Stimulated activated CD8-positive, alpha-beta memory T cell treated with anti-CD3 and anti-CD28 coated beads, Interleukin-15, amount 100 ng/mL, for 1 hour (primary cell): ENCODE results near the gene ARHGAP31.
"Not testable (repeated sequence)": the region's sequence is repeated elsewhere in the genome, so short reads cannot be mapped to it uniquely, and the experiment has no call there.

Experiments used
- DNase-seq: peaks from one replicate; pipeline ENCODE4 v3.0.0-alpha.2; 2020; ENCODE audit warnings: low read depth

ARHGAP31 gene, protein sequence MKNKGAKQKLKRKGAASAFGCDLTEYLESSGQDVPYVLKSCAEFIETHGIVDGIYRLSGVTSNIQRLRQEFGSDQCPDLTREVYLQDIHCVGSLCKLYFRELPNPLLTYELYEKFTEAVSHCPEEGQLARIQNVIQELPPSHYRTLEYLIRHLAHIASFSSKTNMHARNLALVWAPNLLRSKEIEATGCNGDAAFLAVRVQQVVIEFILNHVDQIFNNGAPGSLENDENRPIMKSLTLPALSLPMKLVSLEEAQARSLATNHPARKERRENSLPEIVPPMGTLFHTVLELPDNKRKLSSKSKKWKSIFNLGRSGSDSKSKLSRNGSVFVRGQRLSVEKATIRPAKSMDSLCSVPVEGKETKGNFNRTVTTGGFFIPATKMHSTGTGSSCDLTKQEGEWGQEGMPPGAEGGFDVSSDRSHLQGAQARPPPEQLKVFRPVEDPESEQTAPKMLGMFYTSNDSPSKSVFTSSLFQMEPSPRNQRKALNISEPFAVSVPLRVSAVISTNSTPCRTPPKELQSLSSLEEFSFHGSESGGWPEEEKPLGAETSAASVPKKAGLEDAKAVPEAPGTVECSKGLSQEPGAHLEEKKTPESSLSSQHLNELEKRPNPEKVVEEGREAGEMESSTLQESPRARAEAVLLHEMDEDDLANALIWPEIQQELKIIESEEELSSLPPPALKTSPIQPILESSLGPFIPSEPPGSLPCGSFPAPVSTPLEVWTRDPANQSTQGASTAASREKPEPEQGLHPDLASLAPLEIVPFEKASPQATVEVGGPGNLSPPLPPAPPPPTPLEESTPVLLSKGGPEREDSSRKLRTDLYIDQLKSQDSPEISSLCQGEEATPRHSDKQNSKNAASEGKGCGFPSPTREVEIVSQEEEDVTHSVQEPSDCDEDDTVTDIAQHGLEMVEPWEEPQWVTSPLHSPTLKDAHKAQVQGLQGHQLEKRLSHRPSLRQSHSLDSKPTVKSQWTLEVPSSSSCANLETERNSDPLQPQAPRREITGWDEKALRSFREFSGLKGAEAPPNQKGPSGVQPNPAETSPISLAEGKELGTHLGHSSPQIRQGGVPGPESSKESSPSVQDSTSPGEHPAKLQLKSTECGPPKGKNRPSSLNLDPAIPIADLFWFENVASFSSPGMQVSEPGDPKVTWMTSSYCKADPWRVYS (N-terminal part only)

DNA sequence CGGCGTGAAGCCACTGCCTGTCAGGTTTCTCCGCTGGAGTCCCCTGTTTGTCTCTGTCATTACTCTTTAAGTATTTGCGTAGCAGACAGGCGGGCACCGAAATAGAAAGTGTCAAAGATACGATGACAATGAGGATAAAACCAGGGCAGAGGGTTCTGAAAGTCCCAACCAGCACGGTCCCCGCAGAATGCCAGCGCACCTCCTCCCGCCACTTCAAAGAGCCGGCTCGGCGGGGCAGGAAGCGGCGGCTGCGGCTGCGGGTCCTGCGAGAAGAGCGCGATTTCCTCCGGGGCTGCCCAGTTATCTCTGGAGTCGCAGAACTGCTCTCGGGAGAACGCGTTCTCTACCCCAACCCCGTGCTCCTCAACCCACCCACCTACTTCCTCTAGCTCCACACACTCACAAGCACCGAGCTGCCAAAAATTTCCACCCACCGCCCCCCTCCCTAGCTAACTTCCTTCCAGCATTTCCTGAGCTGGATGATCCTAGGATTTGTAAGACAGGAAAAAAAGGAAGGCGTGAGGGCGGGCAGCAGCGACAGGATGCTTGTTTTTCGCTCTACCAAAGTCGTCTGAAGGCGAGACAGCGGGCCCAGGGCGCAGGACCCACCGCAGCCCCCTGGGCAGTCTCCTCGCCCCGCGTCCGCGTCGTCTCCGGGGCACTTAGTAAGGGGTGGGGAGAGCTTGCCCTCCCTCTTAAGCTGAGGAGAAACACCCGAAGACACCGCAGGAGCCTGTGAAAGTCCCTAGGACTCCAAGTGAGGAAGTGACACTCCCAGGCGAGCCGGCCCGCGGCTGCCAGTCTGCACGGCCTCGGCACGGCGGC, at the start of gene ARHGAP31:
ARHGAP31 (plus strand) TSS at position 513 of the 825 bp plus-strand sequence. CDS start 522 bp downstream, outside the sequence.
- DNase-seq: peak; percentile 49

DNA sequence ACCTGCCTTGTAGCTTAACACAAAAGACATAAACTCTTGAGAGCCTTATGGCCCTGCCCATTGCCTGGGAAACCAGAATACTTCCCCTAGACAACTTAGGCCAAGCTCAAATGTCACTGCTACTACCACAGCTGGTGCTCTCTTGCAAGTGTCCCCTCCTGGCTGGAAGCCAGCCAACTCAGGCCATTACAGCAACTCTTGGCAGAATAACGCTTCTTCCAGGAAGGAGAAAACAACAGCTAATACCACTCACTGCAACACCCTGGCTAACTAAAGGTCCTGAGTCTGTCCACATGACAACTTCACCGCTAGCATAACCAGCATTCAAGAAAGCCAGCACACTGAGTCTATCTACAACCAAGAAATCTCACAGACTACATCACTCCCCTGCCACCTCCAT, 48.4 kb upstream of the ARHGAP31 start:
- DNase-seq: no peak

DNA sequence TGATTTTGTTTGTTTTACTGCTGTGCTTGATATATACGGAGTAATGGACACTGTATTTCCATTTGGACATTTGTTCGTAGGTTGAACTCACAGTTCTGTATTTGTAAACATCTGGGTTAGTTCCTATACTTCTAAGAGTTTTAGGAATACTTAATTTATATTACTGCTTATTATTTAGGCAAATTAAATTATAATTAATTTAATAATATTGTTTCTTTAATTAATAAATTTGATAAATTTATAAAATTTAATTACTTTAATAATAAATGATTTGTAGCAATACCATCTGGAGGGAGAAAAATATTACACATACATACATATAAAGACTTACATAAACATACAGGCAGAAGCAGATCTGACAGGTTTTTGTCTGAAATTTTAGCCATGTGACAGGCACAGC, 39.0 kb upstream of the ARHGAP31 start:
- no peak for DNase-seq

DNA sequence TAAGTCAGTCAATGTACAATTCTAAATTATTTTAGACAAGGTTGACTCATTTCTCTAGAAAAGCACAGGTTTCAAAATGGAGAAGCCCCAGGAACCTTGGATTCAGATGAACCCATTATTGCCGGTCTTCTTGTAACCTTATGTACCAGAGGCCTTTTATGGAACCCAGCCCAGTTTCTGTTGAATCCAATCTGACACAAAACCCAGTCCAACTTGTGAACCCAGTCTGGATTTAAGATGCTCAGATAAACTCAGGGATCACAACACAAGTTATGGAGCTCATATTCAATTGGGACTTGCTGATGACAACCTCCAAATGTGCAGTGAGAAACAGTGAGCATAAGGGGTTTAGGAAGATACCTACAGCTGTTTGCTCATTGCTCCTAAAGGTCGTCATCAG, 37.1 kb upstream of the ARHGAP31 start:
- no peak for DNase-seq

DNA sequence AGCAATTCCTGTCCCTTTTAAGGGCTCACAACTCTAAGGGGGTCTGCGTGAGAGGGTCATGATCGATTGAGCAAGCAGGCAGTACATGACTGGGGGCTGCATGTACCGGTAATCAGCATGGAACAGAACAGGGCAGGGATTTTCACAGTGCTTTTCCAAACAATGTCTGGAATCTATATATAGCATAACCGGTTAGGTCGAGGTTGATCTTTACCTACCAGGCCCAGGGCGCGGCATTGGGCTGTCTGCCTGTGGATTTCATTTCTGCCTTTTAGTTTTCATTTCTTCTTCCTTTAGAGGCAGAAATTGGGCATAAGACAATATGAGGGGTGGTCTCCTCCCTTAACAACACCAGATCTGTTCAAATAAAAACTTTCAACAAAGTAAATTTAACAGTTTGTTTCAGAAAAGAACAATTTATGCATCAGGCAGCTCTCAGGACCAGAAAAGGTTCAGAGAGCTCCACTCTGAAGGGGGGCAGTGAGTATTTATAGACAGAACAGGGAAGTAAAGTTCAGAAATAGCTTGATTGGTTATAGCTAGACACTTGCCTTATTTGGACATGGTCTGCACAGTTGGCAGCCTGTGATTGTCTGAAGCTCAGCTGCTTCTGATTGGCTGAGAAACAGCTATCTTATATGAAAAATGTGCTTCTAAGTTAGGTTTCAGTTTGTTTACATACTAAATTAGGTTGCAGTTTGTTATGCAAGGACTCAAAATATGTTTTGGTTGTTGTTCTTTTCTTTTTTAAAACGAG, 36.4 kb upstream of the ARHGAP31 start:
- no peak for DNase-seq

DNA sequence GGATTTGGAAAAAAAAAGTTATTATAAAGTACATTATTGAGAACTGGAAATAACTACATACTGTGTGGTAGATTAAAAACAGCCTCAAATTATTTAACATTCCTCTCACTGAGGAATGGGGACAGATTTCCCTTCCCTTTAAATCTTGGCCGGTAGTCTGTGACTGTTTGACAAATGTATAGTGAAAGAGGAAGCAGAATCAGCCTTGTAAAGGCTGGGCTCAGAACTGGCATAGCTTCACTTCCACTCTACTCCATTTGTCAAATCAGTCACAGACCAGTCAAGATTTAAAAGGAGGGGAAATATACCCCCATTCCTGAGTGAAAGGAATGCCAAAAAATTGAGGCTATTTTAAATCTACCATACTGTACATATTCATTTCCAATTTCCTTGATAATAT, 35.3 kb upstream of the ARHGAP31 start:
- no peak for DNase-seq

DNA sequence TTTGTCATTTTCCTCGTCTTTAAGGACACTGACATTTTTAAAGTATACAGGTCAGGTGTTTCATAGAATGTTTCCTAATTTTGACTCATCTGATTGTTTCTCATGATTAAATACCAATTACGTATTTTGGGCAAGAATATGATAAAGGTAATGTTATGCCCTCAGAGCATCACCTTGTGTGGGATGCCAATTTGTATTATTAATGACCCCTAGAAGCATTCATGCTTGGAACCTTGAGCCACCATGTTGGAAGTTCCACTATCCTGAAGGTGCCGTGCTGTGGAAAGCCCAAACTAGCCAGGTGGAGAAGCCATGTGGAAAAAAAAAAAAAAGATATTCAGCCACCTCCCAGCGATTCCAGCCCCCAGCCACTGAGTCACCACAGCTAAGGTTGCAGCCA, 34.4 kb upstream of the ARHGAP31 start:
- no peak for DNase-seq

DNA sequence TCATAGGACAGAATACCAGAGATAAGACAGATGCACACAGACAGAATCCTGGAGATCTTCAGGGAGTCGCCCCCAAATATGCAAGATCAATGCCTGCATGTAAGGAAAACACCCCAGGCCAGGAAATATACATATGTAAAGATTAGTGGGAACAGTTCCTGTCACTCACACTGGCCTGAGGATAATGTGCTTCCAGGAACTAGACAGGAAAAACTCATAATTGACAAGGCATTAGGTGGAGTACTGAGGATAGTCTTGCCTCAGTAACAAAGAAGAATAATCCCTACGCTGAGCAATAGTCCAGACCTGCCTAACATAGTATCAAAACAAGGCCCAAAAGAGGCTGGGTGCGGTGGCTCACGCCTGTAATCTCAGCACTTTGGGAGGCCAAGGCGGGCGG, 33.1 kb upstream of the ARHGAP31 start:
- DNase-seq: no peak

DNA sequence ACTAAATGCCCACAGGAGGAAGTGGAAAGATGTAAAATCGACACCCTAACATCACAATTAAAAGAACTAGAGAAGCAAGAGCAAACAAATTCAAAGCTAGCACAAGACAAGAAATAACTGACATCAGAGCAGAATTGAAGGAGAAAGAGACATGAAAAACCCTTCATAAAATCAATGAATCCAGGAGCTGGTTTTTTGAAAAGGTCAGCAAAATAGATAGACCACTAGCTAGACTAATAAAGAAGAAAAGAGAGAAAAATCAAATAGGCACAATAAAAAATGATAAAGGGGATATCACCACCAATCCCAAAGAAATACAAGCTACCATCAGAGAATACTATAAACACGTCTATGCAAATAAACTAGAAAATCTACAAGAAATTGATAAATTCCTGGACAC, 24.0 kb upstream of the ARHGAP31 start:
- not testable (repeated sequence) for DNase-seq

DNA sequence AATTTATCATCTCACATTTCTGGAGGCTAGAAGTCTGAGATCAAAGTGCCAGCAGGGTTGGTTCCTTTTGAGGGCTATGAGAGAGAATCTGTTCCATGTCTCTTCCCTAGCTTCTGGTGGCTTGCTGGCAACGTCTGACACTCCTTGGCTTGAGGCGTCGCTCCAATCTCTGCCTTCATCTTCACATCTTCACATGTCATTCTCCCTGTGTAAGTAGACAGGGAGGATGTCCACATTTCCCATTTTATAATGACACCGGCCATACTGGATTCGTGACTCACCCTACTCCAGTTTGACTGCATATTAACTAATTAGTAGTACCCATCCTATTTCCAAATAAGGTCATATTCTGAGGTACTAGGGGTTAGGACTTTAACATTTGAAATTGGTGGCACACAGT, 17.5 kb upstream of the ARHGAP31 start:
- DNase-seq: no peak

DNA sequence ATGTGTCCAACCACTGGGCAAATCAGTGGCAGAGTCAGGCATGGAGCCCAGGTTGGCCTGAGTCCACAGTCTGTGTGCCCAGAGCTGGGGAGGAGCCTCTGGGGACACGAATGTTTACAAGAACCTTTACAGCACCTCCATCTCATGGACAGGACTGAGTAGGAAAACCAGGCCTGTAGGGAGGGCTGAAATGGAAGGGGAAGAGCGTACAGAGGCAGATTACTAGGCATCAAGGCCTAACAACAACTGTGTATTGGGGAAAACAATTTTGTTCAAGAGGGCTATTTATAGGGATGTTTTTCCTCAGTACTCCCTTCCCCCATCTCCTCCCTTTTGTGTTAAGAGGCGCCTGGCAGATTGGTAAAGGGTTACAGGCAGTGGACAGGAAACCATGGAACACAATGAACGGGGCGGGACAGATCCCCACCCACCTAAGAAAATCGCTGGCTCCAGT, 15.1 kb upstream of the ARHGAP31 start:
- no peak for DNase-seq

DNA sequence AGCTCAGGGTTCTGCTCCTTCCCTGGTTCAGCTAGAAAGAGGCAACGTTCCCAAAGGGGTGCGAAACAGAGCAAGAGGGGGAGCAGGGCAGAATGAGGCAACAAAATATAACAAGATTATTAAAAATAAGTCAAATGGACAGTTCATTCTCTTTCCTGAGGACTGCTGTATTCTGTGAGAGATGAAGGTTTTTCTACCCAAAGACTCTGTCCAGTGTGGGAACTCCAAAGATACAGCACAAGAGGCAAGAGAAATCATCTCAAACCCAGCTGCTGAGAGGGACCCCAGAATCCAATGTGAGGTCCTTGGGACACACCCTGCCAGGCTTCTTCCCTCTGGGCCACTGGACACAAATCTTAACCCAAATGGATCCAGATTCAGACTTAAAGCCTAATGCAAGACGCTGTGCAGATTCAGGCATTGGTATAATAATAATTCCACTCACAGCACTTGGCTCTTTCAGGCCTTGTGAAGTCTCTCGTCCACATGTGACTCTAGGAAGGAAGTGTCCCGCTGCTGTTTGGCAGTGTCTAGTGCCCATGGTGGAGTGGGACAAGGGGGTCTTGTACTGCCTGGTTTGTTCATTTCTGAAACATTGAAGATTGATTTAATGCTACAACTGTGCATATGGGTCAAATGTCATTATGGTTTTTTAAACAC, 14.5 kb upstream of the ARHGAP31 start:
- DNase-seq: no peak

DNA sequence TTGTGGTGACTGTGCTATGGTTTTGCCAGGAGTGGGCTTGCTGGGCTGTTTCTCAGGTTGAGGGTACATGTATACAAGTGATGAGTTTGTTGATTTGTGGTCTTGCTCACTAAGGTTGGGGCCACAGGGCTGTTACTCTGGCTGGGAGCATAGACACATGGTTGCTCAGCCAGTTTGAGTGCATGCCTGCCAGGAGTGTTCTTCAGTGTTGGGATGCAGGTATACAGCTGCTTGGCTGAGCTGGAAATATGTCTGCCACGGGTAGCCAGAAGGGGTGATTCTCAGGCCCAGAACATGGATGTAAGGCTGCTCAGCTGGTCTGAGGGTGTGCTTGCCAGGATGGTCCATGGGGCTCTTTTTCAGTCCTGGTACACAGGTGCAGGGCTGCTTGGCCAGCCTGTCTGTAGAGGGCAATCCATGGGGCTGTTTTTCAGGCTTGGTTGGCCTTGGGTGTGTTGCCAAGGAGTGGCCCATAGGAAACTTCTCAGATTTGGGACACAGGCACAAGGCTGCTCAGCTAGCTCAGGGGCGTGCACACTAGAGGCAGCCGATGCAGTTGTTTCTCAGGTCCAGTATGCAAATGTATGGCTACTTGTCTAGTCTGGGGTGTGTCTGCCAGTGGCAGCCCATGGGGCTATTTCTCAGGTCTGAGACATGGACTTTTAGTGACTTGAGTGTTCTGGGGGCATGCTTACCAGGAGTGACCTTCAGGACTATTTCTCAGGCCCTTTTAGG, 5.3 kb upstream of the ARHGAP31 start:
- DNase-seq: no peak

DNA sequence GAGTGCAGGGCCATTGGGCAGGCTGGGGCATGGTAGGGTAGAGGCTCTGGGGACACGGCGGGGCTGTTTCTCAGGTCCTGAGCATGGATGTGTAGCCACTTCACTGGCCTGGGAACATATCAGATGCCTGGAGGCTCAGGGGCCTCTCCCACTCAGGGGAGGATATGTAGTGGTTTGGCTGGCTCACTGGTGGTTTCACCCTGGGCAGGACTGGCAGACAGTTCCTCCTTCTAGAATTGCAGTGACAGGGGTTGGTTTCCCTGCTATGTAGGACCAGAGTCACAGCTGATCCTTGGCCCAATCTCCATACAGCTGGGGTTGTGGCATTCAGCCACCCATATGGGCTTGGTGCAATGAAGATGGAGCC, 4.8 kb upstream of the ARHGAP31 start:
- no peak for DNase-seq

DNA sequence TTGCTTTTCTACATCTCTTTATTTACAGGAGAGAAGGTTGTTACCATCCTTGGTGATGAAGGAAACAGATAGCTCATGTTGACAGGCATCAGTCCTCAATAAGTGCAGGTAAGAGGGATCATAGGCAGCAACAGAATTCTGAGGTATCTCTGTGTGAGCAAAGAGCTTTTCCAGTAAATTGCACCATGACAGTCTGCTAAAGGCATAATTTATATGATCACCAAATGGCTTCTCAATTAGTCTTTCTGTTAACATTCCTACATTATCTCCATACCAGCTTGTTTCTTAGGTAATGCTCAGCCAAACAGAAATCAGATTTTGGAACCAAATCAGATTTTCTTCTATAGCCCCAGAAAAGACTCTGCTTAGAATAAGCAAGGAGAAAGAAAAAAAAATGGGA, 3.6 kb upstream of the ARHGAP31 start:
- no peak for DNase-seq

DNA sequence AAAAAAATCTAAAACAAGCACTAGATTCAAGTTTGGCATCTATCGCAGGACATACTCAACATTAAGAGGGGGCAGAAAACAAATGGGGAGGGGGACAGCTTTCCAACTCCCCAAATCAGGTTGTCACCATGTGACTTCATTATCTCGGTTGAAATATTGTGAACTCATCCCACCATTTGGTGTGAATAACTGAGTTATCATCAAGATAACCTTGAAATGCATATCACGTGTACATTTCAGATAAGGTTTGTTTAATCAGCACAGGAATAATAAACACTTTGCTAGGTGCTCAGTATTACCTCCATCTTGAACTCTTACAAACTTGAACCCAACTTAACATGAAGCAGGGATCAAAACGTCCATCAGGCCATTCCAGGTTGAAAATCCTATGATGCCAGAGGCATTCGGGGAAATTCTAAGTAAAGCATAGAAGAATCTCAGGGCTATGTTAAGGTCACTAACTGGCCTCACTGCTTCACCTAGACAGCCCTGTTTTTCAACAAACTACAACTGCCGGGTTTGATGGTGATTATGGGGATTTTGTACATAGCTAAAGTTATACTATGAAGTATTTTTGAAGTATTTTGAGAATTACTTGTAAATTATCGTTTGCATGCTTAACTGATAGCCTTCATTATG, 3.0 kb upstream of the ARHGAP31 start:
- DNase-seq: no peak

DNA sequence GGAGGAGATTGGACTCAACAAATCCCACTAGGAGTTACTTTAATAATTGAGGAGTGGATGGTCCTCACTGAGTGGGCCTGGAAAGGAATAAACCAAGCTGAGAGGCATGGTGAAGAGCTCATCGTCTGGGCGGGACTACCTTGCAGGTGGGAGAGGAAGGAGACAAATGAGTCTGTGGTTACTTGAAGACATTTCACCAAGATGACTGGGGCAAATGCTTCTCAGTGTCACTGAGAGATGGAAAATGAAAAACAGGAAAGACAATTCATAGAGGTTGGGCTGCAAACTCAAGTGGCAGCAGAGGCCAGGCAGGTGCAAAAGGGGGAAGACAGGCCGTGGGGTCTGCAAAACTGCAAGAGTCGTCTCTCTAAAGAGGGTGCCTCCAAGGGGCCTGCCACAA, 1.5 kb upstream of the ARHGAP31 start:
- DNase-seq: no peak

DNA sequence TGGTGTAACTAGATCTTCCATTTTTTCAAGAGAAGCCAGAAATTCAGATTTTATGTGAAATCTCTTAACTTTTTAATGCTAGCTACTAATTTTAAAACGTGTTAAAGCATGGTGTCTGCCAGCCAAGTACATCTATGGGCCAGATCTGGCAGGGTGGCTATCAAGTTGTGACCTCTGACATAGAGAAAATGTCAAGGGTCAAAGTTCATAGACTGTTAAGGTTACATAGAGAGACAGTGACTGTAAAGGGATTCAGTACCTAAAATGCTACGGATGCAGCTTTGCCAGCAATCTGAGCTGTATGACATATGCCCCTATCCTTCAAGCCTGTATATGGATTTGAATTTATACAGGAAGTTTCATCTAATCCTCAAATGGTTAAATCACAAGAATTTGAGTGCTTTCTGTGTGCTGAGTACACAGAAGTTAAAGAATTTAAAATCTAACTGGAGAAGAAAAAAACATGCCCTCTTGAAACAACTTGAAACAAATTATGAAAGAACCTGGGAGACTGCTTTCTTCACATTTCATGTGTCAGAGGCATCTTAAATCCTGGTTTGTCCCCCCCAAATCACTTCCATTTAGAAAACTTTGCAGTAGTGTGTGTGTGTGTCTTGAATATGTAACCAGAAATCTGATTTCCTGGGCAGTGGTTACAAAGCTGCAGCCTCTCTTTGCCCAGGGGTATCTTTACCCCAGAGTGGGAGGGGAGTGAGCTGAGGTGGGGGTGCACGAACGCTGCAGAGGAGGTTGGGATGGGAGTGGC, 895 bp upstream of the ARHGAP31 start:
- no peak for DNase-seq
